K562 treated with DMSO at 1 percent for 48 hours (cell line): ENCODE results near the gene GABARAP. TPM values are rescaled to one million over a fixed set of nuclear protein-coding genes. Genes with fewer than 3 reads are reported as not detected.

Experiments
- total RNA-seq: library from RNA; unstranded; fragments of 300-600 nt; gene quantifications from 2 replicates; pipeline ENCODE4 v1.2.3, GENCODE V29; 2022; ENCODE audit warnings: low replicate concordance; ENCODE audit errors: extremely low read depth

GABARAP gene
- total RNA-seq, result not detected in 2 replicates

DNA sequence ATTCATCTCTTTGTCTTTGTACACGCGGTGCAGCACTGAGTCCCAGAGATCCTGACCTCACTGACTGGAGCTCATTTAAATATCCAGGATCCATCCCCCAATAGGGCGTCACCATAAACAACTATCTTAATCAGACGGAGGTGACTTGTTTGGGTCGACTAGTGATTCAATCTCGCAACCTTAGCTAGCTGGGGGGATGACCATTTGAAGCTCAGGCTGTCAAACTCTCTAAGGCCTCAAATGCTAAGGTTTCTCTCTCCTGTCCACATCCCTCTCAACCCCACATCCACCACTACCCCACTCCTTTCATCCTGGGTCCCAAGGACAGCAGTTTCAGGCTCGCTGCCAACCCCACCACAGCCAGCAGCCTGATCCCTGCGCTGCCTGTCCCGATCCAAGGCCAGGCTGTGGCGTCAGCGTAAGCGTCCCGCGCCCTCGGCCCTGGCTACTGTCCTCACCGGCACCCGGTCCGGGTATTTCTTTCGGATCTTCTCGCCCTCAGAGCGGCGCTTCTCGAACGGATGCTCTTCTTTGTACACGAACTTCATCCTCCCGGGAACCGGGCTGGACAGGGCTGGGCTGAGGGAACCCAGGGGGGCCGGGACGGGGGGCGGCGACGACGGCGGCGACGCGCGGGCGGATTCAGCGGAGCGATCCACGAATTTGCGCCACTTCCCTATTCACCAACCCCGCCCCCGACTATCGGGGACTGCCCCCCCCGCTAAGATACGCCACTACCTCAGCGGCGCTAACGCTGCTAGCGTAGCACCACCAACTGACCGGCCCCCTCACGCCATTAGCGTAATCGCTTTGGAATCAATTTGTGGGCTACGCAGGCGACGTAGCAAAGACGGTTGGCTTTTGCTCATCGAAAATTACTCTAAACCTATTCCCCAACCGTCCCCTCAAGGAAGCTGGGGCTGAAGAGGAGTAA, at the start of gene GABARAP:
GABARAP (minus strand) TSS at position 667 of the 934 bp plus-strand sequence; CDS start at position 548, 119 bp downstream.

DNA sequence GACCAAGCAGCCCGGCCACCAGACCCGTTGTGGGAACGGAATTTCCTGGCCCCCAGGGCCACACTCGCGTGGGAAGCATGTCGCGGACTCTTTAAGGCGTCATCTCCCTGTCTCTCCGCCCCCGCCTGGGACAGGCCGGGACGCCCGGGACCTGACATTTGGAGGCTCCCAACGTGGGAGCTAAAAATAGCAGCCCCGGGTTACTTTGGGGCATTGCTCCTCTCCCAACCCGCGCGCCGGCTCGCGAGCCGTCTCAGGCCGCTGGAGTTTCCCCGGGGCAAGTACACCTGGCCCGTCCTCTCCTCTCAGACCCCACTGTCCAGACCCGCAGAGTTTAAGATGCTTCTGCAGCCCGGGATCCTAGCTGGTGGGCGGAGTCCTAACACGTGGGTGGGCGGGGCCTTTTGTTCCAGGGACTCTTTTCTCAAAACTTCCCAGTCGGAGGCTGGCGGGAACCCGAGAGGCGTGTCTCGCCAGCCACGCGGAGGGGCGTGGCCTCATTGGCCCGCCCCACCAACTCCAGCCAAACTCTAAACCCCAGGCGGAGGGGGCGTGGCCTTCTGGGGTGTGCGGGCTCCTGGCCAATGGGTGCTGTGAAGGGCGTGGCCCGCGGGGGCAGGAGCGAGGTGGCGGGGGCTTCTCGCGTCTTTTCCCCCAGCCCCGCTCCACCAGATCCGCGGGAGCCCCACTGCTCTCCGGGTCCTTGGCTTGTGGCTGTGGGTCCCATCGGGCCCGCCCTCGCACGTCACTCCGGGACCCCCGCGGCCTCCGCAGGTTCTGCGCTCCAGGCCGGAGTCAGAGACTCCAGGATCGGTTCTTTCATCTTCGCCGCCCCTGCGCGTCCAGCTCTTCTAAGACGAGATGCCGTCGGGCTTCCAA, 39.1 kb upstream of the GABARAP start, which contains the start of gene SLC2A4:
SLC2A4 (plus strand) TSS at position 645 of the 879 bp plus-strand sequence; CDS start at position 862, 217 bp downstream.

DNA sequence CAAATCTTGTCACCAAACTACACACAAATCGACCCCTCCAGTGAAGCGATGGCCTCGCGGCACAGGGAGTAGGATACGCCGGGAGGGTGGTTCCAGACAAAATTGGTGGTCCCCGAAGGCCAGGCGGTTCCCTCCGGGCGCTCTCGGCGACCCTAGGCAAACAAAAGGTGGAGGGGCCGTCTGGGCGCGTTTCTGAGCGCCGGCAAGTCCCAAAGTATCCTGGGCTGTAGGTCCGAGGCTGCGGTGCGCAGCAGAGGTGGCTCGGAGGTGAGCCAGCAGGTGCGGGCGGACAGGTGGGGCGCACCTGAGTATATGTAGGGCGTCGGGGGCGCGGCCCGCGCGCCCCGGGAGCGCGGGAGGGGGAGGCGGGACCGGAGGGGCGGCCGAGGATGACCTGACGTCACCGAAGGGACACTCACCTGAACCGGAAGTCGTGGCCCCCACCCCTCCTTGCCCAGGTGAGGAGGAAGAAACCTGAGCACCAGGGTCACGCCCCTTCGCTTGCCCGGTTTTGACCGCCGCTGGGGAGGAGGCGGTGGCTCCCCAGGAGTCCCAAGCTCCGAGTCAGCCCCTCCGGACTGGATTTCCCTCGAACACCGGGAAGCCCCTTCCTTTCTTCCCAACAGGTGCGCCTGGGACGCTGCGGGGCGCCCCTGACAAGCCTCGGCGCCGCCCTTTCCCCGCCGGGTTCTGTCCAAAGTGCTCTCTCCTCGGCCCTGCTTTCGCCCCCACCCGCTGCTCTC, 20.1 kb upstream of the GABARAP start, which contains the start of gene CLDN7:
CLDN7 (minus strand) TSS at position 287 of the 743 bp plus-strand sequence. CDS start 435 bp downstream, outside the sequence.

DNA sequence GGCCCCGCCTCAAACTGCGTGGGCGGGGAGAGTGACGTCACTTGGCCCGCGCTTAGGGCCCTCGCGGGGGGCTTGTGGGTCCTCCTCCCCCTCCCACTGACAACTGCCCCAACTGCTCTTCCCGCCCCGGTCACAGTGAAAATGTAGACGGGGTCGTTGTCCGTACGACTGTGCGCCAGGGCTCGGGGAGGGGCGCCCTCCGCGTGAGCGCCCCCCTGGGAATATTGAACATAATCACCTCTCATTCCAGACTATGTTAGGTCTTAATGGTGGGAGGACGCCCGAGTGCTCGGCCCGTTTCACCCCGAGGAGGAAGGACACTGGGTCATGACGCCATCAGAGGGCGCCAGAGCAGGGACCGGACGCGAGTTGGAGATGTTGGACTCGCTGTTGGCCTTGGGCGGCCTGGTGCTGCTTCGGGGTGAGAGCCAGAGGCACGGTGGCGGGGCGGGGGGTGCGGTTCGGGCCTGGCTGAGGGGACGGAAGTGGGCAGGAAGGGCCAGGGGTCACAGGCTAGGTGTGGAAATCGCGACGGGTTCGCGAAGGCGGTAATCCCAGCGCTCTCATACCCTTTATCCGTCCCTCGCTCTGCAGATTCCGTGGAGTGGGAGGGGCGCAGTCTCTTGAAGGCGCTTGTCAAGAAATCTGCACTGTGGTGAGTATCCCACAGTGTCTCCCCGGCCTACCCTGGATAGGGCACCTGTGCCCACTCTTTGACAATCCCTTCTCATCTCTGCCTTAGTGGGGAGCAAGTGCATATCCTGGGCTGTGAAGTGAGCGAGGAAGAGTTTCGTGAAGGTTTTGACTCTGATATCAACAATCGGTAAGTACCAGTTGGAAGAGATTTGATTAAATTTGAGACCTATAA, 10.2 kb upstream of the GABARAP start, which contains the start of gene ELP5:
ELP5 (plus strand) TSS at position 40 of the 868 bp plus-strand sequence; CDS start at position 376, 336 bp downstream.

DNA sequence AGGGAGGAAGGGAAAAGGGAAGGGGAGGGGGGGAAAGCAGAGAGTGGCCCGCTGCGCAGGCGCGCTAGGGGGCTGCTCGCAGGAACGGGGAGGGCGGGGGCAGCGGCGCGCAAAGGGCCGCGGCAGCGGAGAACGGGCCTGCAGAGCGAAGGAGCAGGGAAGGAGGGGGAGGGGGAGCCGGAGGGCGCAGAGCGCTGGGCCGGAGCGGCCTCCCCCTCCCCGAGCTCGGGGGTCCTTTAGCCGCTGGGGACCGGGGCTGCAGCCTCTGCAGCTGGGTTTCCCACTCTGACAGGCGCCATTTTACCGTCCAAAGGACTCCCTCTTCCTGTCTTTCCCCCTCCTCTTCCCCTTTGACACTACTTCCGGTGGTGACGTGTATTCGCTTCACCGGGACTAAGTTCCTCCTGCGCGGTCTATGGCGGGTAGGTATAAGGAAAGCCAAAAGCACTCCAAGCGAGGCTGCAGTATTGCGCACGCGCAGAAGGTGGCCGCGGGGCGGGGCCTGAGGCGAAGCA, 9.5 kb upstream of the GABARAP start, which contains the start of gene CTDNEP1:
CTDNEP1 (minus strand) TSS at position 74 of the 515 bp plus-strand sequence. CDS start 438 bp downstream, outside the sequence.

DNA sequence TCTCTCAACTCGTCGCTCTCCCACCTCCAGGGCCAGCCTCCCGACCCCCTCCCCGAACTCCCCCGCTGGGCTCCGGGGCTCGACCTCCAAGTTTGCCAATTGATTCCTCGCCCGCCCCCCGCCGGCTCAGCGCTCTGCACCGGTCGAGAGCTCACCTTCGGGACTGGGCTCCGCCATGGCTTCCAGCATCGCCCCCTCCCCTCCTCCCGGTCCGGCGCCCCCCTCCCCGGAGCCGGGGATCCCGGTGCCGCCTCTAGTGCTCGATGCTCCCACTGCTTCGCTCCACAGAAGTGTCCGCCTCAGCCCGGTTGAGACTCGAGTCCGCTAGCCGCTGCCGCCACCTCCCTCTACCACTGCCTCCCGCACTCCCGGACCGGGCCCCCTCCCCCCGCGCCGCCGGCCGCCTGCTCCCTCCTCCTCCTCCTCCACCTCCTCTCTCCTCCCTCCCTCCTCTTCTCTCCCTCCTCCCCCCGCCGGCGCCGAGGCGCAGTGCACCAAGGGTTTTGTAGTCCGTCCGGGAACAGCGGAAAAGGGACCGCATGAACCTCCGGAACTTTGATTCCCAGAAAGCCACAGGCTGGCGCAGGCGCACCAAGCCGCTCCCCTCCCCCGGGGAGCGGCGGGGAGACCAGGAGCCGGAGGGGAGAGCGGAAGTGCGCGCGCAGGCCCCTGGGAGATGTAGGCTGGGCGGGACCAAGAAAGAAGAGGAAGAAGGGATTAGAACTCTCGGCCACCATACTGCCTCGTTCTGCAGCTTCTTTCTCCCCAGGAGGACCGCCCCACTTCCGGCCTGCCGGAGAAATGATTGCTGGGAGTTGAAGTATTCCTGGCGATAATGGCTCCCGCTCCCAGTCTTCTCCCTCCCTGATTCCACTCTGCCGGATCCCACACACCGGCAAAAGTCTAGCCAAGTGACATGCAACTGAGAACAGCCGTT, 2.9 kb downstream of the GABARAP start, which contains the start of gene PHF23:
PHF23 (minus strand) TSS at position 367 of the 937 bp plus-strand sequence; CDS start at position 189, 178 bp downstream.

DNA sequence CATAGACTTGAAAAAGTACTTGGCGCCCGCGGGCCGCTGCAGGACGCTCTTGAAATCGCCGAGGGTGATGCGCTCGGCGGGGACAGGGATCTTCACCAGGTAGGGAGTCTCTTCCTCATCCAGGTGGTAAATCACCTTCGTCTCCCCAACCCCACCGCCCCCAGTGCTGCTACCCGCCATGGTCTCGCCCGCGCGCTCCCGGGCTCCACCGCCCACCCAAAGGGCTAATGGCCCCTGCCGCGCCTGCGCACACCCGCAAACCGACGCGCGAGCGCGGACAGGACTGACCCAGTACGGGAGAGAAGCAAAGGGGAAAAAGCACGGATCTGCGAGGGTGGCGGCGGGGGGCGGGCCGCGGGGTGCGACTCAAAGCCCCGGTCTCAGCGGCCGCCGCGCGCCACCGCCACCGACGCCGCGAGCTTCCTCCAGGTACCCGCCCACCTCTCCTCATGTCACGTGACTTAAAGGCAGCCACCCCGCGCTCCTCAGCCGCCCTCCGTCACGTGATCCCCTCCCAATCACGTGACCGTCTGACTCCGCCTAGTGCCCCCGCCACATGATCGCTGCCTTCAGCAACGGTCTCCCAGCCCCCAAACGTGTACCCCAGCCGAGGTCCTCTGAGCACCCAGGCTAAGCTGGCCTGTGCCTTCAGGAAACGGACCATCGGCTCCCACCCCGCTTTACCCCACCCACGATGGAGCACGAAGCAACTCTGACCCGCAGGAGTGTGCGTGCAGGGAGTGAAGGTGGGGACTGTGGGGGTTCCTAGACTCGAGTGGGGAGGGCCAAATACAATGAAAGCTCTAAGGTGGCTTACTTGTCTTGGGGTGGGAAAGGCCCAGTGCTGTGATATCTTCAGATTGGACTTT, 7.9 kb downstream of the GABARAP start, which contains the start of gene DVL2:
DVL2 (minus strand) TSS at position 435 of the 869 bp plus-strand sequence; CDS start at position 180, 255 bp downstream.

DNA sequence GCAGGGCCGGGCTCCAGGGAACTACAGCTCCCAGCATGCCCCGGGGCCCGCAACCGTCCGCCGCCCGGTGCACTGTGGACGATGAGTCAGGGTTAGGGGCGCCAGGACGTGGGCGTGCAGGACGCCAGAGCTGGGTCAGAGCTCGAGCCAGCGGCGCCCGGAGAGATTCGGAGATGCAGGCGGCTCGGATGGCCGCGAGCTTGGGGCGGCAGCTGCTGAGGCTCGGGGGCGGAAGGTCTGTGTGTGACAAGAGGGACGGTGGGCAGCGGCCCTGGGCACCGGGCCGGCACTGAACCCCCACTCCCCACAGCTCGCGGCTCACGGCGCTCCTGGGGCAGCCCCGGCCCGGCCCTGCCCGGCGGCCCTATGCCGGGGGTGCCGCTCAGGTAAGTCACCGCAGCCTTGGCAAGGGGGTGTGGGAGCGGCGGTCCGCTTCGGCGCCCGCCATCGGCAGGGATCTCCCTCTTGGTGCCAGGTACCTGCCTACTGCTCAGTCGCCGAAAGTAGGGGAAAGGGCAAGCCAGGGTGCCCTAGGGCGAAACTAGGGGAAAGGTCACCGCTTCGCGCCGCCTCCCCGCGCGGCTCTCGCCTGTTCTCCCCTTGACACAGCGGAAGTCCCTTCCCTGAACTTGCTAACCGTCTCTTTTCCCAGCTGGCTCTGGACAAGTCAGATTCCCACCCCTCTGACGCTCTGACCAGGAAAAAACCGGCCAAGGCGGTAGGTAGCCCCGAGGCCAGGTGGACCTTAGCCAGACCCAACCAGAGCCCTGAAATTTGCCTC, 22.2 kb downstream of the GABARAP start, which contains the start of the genes ACADVL and DLG4:
ACADVL (plus strand) TSS at position 127 of the 781 bp plus-strand sequence; CDS start at position 174, 47 bp downstream.
DLG4 (minus strand) TSS at position 25 of the 781 bp plus-strand sequence.

Other genes with a start within 250 kb of the GABARAP start
- gene ALOX12, start 246.4 kb downstream of the GABARAP start, total RNA-seq, result not detected in 2 replicates
- not detected in 2 replicates for gene RNASEK, start 229.8 kb downstream of the GABARAP start, total RNA-seq
- not detected in 2 replicates for gene BCL6B, start 219.4 kb downstream of the GABARAP start, total RNA-seq
- gene SLC16A13, start 206.4 kb downstream of the GABARAP start, total RNA-seq, result not detected in 2 replicates
- not detected in 2 replicates for gene SLC16A11, start 198.4 kb downstream of the GABARAP start, total RNA-seq
- not detected in 2 replicates for gene CLEC10A, start 162.2 kb downstream of the GABARAP start, total RNA-seq
- not detected in 2 replicates for gene ASGR2, start 127.6 kb downstream of the GABARAP start, total RNA-seq
- gene ASGR1, start 63.1 kb downstream of the GABARAP start, total RNA-seq, result not detected in 2 replicates
- gene DLG4, start 22.6 kb downstream of the GABARAP start, total RNA-seq, result not detected in 2 replicates
- 648 TPM in 1 of 2 replicates, not detected in the other for gene ACADVL, start 22.5 kb downstream of the GABARAP start, total RNA-seq
- gene DVL2, start 7.9 kb downstream of the GABARAP start, total RNA-seq, result not detected in 2 replicates
- not detected in 2 replicates for gene PHF23, start 3.0 kb downstream of the GABARAP start, total RNA-seq
- gene CTDNEP1, start 9.3 kb upstream of the GABARAP start, total RNA-seq, result not detected in 2 replicates
- not detected in 2 replicates for gene ELP5, start 9.8 kb upstream of the GABARAP start, total RNA-seq
- not detected in 2 replicates for gene CLDN7, start 20.0 kb upstream of the GABARAP start, total RNA-seq
- not detected in 2 replicates for gene SLC2A4, start 39.3 kb upstream of the GABARAP start, total RNA-seq
- not detected in 2 replicates for gene YBX2, start 52.2 kb upstream of the GABARAP start, total RNA-seq
- gene EIF5A, start 65.2 kb upstream of the GABARAP start, total RNA-seq, result 875 TPM in 1 of 2 replicates, not detected in the other
- not detected in 2 replicates for gene GPS2, start 72.9 kb upstream of the GABARAP start, total RNA-seq
- not detected in 2 replicates for gene NEURL4, start 86.9 kb upstream of the GABARAP start, total RNA-seq
- gene ACAP1, start 94.1 kb upstream of the GABARAP start, total RNA-seq, result not detected in 2 replicates
- gene KCTD11, start 109.7 kb upstream of the GABARAP start, total RNA-seq, result not detected in 2 replicates
- gene TMEM95, start 112.7 kb upstream of the GABARAP start, total RNA-seq, result not detected in 2 replicates
- gene TNK1, start 138.6 kb upstream of the GABARAP start, total RNA-seq, result not detected in 2 replicates
- not detected in 2 replicates for gene PLSCR3, start 152.1 kb upstream of the GABARAP start, total RNA-seq
- not detected in 2 replicates for gene TMEM256, start 161.6 kb upstream of the GABARAP start, total RNA-seq
- not detected in 2 replicates for gene NLGN2, start 165.4 kb upstream of the GABARAP start, total RNA-seq
- gene SPEM1, start 177.9 kb upstream of the GABARAP start, total RNA-seq, result not detected in 2 replicates
- not detected in 2 replicates for gene SPEM2, start 183.2 kb upstream of the GABARAP start, total RNA-seq
- not detected in 2 replicates for gene SPEM3, start 186.4 kb upstream of the GABARAP start, total RNA-seq
- not detected in 2 replicates for gene TMEM102, start 193.0 kb upstream of the GABARAP start, total RNA-seq
- not detected in 2 replicates for gene FGF11, start 197.1 kb upstream of the GABARAP start, total RNA-seq
- gene CHRNB1, start 202.6 kb upstream of the GABARAP start, total RNA-seq, result not detected in 2 replicates
- not detected in 2 replicates for gene ZBTB4, start 237.2 kb upstream of the GABARAP start, total RNA-seq
- gene SLC35G6, start 239.0 kb upstream of the GABARAP start, total RNA-seq, result not detected in 2 replicates
- 83.6 TPM in 1 of 2 replicates, not detected in the other for gene POLR2A, start 241.9 kb upstream of the GABARAP start, total RNA-seq